HL-60 (cell line): Measurements from ENCODE around the gene SOCS2.

ENCODE experiments used
- CTCF ChIP-seq: IDR thresholded peaks from one replicate; pipeline ENCODE4 v1.5.1; 2011; ENCODE audit warnings: low read length, control low read depth, inconsistent platforms; ENCODE audit not compliant: insufficient read depth
- POLR2AphosphoS5 ChIP-seq: IDR thresholded peaks from 2 replicates; pipeline ENCODE4 v1.6.1; 2012; ENCODE audit warnings: low read depth
- SPI1 ChIP-seq: IDR thresholded peaks from 2 replicates; pipeline ENCODE4 v1.6.1; 2012; ENCODE audit warnings: low read depth, mild to moderate bottlenecking, borderline replicate concordance

GRCh38 chr12:93585247-93585646 is 12.8 kb downstream of the SOCS2 start:
- TF ChIP-seq CTCF (no peak), POLR2AphosphoS5 (no peak), SPI1 (no peak)
